Esophagus muscularis mucosa (tissue), 4 donors: Measurements from ENCODE around the gene XAB2. TPM values are rescaled to one million over a fixed set of nuclear protein-coding genes. Genes with fewer than 3 reads are reported as not detected.

Experiments used
- DNase-seq: peaks from one replicate; pipeline ENCODE4 v3.0.0-alpha.2; 2017; ENCODE audit errors: extremely low spot score
- H3K27ac ChIP-seq, 4 donors: fragments of 200-600 bp; sonication (generic); replicated peaks in 1 of 4; 1 replicate in 3 of 4; 2 replicates in 1 of 4; pipeline ENCODE4 v1.5.1; 2016 to 2019; ENCODE audit warnings: mild to moderate bottlenecking in 1 of 4
- H3K27me3 ChIP-seq, 4 donors: fragments of 200-600 bp; sonication (generic); one replicate each; pipeline versions ENCODE4 v1.5.1 to v1.6.0; 2016 to 2019
- H3K36me3 ChIP-seq, 4 donors: fragments of 200-600 bp; sonication (generic); one replicate each; pipeline ENCODE4 v1.5.1; 2016 to 2019
- H3K4me1 ChIP-seq, 4 donors: fragments of 200-600 bp; sonication (generic); one replicate each; pipeline ENCODE4 v1.5.1; 2016 to 2019
- H3K4me3 ChIP-seq, 4 donors: fragments of 200-600 bp; sonication (generic); 1 replicate in 2 of 4; 2 replicates in 2 of 4; pipeline ENCODE4 v1.5.1; 2016 to 2019; ENCODE audit warnings: mild to moderate bottlenecking in 4 of 4, moderate library complexity in 1 of 4
- H3K9me3 ChIP-seq, 4 donors: fragments of 200-600 bp; sonication (generic); 1 replicate in 3 of 4; 2 replicates in 1 of 4; pipeline ENCODE4 v1.5.1; 2016 to 2019
- CTCF ChIP-seq, 3 experiments: fragments of 200-600 bp in 2 of 3; fragments of 450-650 bp in 1 of 3; sonication (generic) in 2 of 3; IDR thresholded peaks; one replicate each; pipeline ENCODE4 v1.5.1; 2017 to 2019; ENCODE audit warnings: antibody characterized with exemption in 3 of 3, mild to moderate bottlenecking in 2 of 3, moderate library complexity in 1 of 3
- EP300 ChIP-seq: sonication (generic); formaldehyde crosslinking; IDR thresholded peaks from one replicate; pipeline ENCODE4 v1.6.1; 2017; ENCODE audit warnings: antibody characterized with exemption
- POLR2A ChIP-seq: fragments of 450-650 bp; IDR thresholded peaks from one replicate; pipeline ENCODE4 v1.6.1; 2017; ENCODE audit warnings: antibody characterized with exemption, moderate library complexity, mild to moderate bottlenecking, low read depth
- POLR2AphosphoS5 ChIP-seq, 2 donors: sonication (generic); formaldehyde crosslinking; IDR thresholded peaks; one replicate each; pipeline ENCODE4 v1.6.1; 2017; ENCODE audit warnings: antibody characterized with exemption in 2 of 2
- WGBS: methylation state at CpG from one replicate; pipeline ENCODE4 v1.1.5; 2018; 5-methylcytosine and 5-hydroxymethylcytosine counted together
- intact Hi-C: fragments of 100-400 bp; cut with DNase I; formaldehyde crosslinking; loops from one replicate; pipeline ENCODE4 v1.15.1; 2023
- total RNA-seq, 4 donors: library from RNA; depleted of rRNA; stranded (reverse); fragments of >200 nt; gene quantifications; one replicate each; pipeline versions ENCODE4 v1.1.0 to v1.2.1, GENCODE V29; 2016

The XAB2 gene
- total RNA-seq, 4 donors from 2014 or later: 32.0 to 56.2 (median 44.5) TPM

- TF ChIP-seq POLR2A (no peak), POLR2AphosphoS5 (IDR thresholded peaks at IDR 0.05) (no peak), CTCF (IDR thresholded peaks at IDR 0.05) (no peak)
- 96% methylated on average over 13 of the region's 13 CpGs for WGBS
- intact Hi-C loops: no loop called here
- no peak for DNase-seq
- Histone ChIP-seq H3K4me3 (no peak overlapping the region), H3K27me3 (peaks cover 0 to 96% (median 20%) of the 10 kb centered on the region in 4 donors), H3K9me3 (no peaks in the 10 kb centered on the region), H3K4me1 (peaks cover 0 to 11% (median 5%) of the 10 kb centered on the region in 4 donors), H3K27ac (no peak overlapping the region), H3K36me3 (no peaks in the 10 kb centered on the region)
These were observed 10.6 kb upstream of the XAB2 start for GRCh38 chr19:7639863-7640348.

GRCh38 chr19:7638802-7639465, 9.6 kb upstream of the XAB2 start:
- DNase-seq: no peak
- Histone ChIP-seq H3K4me3 (no peak overlapping the region), H3K9me3 (no peaks in the 10 kb centered on the region), H3K36me3 (no peaks in the 10 kb centered on the region), H3K4me1 (peaks cover 0 to 11% (median 5%) of the 10 kb centered on the region in 4 donors), H3K27ac (no peak overlapping the region), H3K27me3 (peaks cover 0 to 87% (median 20%) of the 10 kb centered on the region in 4 donors)
- TF ChIP-seq POLR2A: no peak
- TF ChIP-seq POLR2AphosphoS5 (IDR thresholded peaks at IDR 0.05): no peak
- no peak for TF ChIP-seq EP300
- TF ChIP-seq CTCF (IDR thresholded peaks at IDR 0.05): no peak
- intact Hi-C loops: no loop called here
- whole genome bisulfite sequencing: 46% methylated on average over 10 of the region's 12 CpGs

- no peak for DNase-seq
- Histone ChIP-seq H3K36me3 (peaks cover 0 to 3% (median 1%) of the 10 kb centered on the region in 4 donors), H3K4me1 (peaks cover 0 to 11% (median 5%) of the 10 kb centered on the region in 4 donors), H3K9me3 (no peaks in the 10 kb centered on the region), H3K4me3 (peak overlapping the region; percentile 44 to 59 (median 45)), H3K27ac (peak overlapping the region in 3 of 4 donors; percentile 46 to 65 (median 57)), H3K27me3 (peaks cover 0 to 73% (median 20%) of the 10 kb centered on the region in 4 donors)
- intact Hi-C loops: no loop called here
- TF ChIP-seq POLR2AphosphoS5 (IDR thresholded peaks at IDR 0.05): no peak
- no peak for TF ChIP-seq EP300
- no peak for TF ChIP-seq POLR2A
- no peak for TF ChIP-seq CTCF (IDR thresholded peaks at IDR 0.05)
- 60% methylated on average over 15 of the region's 30 CpGs for WGBS
These were observed 8.3 kb upstream of the XAB2 start for GRCh38 chr19:7637374-7638256.

DNA sequence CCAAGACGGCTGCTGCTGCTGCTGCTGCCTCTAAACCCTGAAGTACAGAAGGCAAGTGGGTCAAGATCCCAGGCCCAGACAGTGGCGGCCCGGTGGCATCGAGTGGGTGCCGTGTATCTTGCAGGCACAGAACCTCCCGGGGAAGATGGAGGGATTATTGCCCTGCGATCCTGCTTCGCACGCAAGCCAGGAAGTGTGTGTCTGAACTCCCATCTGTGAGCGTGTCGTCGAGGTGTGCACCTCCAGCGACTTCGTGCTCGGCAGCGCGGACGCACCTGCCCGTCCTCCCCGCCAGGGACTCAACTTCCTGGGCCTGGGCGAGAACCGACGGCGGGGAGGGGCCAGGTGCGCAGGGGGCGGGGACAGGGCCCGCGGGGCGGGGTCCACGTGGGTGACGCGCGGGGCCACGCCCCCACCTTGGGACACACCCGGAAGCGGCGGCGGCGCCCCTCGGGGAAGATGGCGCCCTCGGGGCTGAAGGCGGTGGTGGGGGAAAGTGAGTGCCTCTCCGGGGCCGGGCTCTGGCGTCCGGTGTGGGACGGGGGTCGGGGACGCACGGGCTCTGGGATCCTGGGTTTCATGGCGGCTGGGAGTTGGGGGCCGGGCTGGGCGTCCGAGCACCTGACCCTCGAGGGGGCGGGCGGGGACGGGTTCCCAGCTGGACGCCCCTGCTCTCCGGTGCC, 7.5 kb upstream of the XAB2 start, which contains the start of gene STXBP2:
Gene STXBP2, plus strand, starts transcription at position 420 of the 683 bp plus-strand sequence. Its CDS starts 40 bp downstream, at position 460.
- Histone ChIP-seq H3K4me3 (peak within 1 kb of the TSS; percentile 44 to 59 (median 45)), H3K36me3 (peaks cover 0 to 11% (median 5%) of the 10 kb centered on the region in 4 donors), H3K4me1 (peaks cover 0 to 13% (median 5%) of the 10 kb centered on the region in 4 donors), H3K27me3 (peaks cover 0 to 66% (median 20%) of the 10 kb centered on the region in 4 donors), H3K9me3 (no peaks in the 10 kb centered on the region), H3K27ac (peak within 1 kb of the TSS in 3 of 4 donors; percentile 46 to 65 (median 57))
- DNase-seq: no peak
- peak in 1 of 2 donors; percentile 45 for TF ChIP-seq POLR2AphosphoS5 (IDR thresholded peaks at IDR 0.05)
- TF ChIP-seq CTCF (IDR thresholded peaks at IDR 0.05): no peak
- intact Hi-C loops: no loop called here
- 24% methylated on average over 13 of the region's 61 CpGs for WGBS
